HG02852 (cell line): Measurements from ENCODE around the gene MLXIP.
"Not testable (repeated sequence)": the region's sequence is repeated elsewhere in the genome, so short reads cannot be mapped to it uniquely, and the experiment has no call there.

Source experiments
- ATAC-seq: cut with Tn5 transposase; IDR thresholded peaks from one replicate; pipeline ENCODE4 v1.9.1; 2021; ENCODE audit warnings: mild to moderate bottlenecking, moderate library complexity; ENCODE audit not compliant: unreplicated experiment

Gene MLXIP

GRCh38 chr12:122078141-122079032 lies at the start of gene MLXIP:
TSS of gene MLXIP (plus strand) at chr12:122078756. CDS start at chr12:122078854, 98 bp downstream.
- ATAC-seq = peak; percentile 81

GRCh38 chr12:122028905-122029560 lies 49.5 kb upstream of the MLXIP start:
- ATAC-seq = no peak

GRCh38 chr12:122029620-122030423 lies 48.7 kb upstream of the MLXIP start:
- no peak for ATAC-seq

- no peak for ATAC-seq
Measured at GRCh38 chr12:122030424-122031035, 48.0 kb upstream of the MLXIP start.

- ATAC-seq = no peak
Measured at GRCh38 chr12:122031342-122032216, 47.0 kb upstream of the MLXIP start.

GRCh38 chr12:122032580-122032979 lies 46.0 kb upstream of the MLXIP start:
- no peak for ATAC-seq

GRCh38 chr12:122035292-122035691 lies 43.3 kb upstream of the MLXIP start:
- no peak for ATAC-seq

GRCh38 chr12:122036153-122036552 lies 42.4 kb upstream of the MLXIP start:
- ATAC-seq = no peak

GRCh38 chr12:122040579-122041386 lies 37.8 kb upstream of the MLXIP start:
- ATAC-seq = no peak

- ATAC-seq = not testable (repeated sequence)
Measured at GRCh38 chr12:122041458-122041857, 37.1 kb upstream of the MLXIP start.

GRCh38 chr12:122042910-122043309 lies 35.6 kb upstream of the MLXIP start:
- ATAC-seq = no peak

- ATAC-seq = no peak
Measured at GRCh38 chr12:122043476-122043875, 35.1 kb upstream of the MLXIP start.

- no peak for ATAC-seq
Measured at GRCh38 chr12:122045262-122045661, 33.3 kb upstream of the MLXIP start.

GRCh38 chr12:122046145-122046544 lies 32.4 kb upstream of the MLXIP start:
- no peak for ATAC-seq

- ATAC-seq = no peak
Measured at GRCh38 chr12:122048151-122048550, 30.4 kb upstream of the MLXIP start.

GRCh38 chr12:122049827-122050226 lies 28.7 kb upstream of the MLXIP start:
- ATAC-seq = no peak

GRCh38 chr12:122050706-122051105 lies 27.9 kb upstream of the MLXIP start:
- no peak for ATAC-seq

GRCh38 chr12:122051231-122051876 lies 27.2 kb upstream of the MLXIP start:
- ATAC-seq = no peak

- no peak for ATAC-seq
Measured at GRCh38 chr12:122052285-122052684, 26.3 kb upstream of the MLXIP start.
